NCI-H2081 (cell line): ENCODE measurements around the gene MIPEP.

Experiments
- DNase-seq, 2 experiments: peaks; one replicate each; lab custom pipeline; 2025; lab: John Stamatoyannopoulos, UW

MIPEP gene

DNA sequence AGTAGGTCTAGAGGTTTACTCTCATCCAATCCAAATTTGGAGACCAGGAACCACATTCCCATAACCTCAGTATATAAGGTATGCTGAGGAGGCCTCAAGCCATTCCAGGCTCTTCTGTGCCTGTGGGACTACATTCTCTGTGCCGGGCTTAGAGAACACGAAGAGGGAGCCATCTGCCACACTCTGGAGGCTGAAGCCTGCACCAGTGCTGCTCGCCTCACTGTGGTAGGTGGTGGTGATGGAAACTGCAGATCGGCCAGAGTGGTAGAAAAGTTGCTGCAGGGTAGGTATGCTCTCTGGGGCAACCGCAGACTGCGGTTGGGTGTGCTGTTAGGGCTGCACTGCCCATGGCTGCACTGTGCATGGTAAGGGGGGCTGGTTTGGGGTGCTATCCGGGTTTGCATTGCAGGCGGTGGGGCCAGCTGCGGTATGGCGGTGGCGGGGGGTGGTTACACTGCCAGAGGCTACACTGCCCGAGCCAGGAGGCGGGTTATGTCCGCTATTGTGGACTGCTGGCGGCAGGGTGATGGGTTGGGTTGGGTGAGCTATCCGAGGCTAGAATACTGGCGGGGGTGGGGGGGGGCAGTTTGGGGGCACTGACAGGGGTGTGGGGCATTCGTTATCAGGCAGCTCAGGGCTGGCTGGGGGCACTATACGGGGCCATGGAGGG is 174.0 kb downstream of the MIPEP start:
- DNase-seq: no peak

DNA sequence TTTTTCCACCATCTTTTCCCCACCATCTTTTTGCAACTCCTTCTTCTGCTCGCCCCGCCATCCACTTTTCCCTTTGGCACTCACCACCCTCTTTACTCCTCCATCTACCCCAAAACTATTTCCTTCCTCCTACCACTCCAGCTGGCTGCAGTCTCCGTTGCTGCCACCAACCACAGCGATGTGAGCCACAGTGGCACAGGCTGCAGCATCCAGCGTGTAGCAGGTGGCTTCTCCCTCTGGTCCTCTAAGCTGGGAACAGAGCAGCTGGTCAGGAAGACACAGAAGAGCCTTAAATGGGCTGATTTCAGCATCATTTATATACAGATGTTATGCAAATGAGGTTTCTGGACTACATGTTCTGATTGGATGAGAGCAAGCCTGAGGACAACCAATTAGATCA is 174.5 kb downstream of the MIPEP start:
- DNase-seq: no peak

DNA sequence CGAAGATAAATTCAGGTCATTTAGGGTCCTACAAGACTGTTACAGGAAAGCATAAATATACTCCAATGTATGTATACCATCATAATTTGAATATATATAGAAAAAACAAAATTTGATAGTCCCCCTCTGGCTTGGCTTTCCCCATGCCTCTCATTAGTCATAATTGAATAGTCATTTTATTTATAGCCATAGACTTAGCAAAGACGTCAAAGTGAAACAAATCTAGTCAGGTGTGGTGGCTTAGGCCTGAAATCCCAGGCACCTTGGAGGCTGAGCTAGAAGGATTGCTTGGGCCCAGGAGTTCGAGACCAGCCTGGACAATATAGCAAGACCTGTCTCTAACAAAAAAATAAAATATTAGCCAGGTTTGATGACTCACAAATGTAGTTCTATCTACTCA is 177.8 kb downstream of the MIPEP start:
- DNase-seq: no peak

DNA sequence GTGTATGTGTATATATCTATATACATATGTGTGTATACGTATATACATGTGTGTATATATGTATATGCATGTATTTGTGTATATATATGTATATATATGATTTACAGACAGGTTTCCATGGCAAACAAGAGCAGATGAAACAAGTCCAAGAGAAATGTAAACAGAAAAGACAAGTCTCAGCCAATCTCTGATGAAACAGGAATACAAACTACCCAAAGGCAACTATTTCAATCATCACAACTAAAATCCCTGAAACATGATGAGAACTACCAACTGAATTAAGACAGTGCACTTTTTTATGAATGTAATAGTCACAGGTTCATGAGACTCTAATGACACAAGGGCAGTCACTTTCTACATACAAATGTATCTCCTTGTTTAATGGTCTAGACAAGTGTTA is 178.8 kb downstream of the MIPEP start:
- DNase-seq: no peak

DNA sequence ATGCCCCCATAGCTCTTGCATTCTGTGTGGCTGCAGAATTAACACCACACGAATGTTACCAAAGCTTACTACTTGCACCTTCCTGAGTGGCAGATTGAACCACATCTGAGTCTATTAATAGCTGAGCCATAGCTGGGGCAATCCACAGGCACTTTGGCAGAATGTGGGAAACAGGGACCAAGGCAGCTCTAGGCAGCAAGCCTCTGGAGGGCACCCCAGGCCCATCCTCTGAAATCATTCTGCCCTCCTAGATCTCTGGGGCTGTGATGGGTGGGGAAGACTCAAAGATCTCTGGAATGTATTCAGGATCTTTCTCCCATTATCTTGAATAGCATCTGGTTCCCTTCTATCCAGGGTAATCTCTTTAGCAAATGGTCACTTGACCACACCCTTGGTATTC is 179.7 kb downstream of the MIPEP start:
- DNase-seq: no peak

DNA sequence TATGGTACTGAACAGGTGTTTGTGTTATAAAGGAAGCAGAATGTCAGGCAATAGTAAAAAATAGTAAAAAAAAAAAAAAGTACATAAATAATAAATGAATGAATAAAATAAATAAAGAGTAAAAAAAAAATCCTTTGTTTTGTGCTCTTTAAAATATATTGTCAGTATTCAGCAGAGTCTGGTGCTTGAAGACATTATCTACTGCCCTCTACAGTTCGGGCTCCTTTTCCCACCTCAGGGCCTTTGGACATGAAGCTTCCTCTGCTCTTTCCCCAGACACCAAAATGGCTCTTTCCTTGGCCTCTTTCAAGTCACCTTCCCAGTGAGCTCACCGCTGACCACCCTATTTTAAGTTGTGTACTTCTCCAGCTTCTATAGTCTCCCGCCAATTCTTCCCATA is 181.5 kb downstream of the MIPEP start:
- peak in 1 of 2 experiments; percentile 4 for DNase-seq

DNA sequence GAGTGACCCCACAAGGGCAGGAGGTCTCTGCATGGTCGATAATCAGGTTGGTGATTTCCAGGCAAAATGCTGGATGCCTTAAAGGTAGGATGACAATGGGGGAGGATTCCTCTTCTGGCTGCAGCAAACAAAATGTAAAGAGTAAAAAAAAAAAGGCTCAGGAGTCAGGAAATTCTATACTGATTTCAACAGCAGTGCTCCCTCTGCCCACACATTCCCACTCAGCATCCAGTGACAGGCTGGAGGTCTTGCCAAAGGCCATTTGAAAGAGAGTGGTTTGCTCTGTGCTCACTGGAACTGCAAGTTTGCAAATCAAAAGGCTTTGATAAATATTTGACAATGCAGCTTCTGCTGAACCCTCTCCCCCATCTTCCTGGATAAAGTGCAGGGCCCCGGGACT is 183.6 kb downstream of the MIPEP start:
- no peak for DNase-seq

DNA sequence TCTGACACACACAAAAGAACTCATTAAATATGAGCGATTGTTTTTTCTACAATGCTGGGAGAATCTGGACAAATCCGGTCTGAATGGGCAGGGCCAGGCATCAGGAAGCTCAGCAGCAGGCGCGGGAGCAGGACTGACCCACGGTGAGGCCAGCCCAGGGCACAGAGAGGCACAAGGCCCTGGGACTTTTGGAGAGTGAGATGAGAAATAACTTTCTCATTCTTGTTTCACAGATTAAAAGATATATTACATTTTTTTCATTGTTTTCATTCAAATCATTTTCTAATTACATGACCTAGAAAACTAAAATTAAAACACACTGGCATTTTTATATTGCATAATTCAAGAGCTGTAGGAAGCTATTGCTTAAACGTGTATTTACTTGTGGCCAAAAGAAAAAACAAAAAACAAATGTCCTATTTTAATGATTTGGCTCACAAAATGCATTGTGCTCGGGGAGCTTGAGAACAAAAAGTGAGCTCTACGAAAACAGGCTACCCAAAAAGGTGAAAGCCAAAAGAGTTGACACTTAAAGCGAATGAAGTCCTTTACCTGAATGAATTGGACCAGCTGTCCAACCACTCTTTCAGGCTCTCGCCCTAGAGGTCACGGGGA is 185.8 kb downstream of the MIPEP start:
- no peak for DNase-seq

DNA sequence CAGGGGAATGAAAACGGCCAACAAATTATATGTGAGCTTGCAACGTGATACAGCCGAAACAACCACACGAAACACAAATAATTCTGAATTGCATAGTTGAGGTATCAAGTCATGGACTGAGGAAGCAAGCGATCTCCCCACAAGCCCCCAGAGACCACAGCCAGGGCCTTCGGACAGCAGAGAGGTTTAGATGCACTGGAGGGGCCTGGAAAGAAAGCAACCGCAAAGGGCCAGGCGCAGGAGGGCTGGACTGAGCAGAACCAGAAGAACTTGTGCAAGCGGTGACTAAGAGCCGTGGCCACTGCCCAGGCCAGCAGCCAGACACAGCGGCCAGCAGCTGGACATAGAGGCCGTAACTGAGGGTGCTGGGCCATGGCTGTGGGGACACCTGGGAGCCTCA is 187.6 kb downstream of the MIPEP start:
- no peak for DNase-seq

DNA sequence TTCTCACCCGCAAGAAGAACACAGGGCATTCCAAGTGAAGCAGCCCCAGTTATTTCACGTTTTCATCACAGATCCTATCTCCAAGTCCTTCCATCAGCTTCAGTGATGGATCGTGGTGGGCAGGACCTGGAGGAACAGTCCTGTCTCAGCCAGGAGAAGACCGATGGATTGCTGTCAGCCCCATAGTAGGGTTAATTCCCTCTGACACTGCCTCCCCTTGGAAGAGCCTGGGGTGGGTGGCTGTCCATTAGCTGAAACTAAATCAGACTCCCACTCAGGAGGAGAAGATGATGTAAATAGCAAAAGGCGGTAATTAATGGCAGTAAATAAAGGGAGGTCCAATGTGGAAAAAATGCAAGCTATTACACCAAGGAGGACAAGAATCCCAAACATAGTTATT is 188.0 kb downstream of the MIPEP start:
- no peak for DNase-seq

DNA sequence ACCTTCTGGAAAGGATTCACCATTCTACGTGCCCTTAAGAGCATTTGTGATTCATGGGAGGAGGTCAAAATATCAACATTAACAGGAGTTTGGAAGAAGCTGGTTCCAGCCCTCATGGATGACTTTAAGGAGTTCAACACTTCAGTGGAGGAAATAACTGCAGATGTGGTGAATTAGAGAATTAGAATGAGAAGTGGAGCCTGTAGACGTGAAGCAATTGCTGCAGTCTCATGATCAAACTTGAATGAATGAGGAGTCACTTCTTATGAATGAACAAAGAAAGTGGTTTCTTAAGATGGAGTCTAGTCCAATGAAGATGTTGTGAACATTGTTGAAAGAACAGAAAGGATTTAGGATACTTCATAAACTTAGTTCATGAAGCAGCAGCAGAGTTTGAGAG is 189.9 kb downstream of the MIPEP start:
- no peak for DNase-seq

DNA sequence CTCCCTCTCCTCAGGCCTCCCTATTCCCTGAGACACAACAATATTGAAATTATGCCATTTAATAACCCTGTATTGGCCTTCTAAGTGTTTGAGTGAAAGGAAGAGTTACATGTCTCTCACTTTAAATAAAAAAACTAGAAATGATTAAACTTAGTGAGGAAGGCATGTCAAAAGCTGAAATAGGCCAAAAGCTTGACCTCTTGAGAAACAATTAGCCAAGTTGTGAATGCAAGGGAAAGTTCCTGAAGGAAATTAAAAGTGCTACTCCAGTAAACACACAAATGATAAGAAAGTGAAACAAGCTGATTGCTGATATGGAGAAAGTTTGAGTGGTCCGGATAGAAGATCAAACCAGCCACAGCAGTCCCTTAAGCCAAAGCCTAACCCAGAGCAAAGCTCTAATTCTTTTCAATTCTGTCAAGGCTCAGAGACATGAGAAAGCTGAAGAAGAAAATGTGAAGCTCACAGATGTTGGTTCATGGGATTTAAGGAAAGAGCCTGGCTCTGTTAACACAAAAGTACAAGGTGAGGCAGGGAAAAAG is 191.4 kb downstream of the MIPEP start:
- no peak for DNase-seq

DNA sequence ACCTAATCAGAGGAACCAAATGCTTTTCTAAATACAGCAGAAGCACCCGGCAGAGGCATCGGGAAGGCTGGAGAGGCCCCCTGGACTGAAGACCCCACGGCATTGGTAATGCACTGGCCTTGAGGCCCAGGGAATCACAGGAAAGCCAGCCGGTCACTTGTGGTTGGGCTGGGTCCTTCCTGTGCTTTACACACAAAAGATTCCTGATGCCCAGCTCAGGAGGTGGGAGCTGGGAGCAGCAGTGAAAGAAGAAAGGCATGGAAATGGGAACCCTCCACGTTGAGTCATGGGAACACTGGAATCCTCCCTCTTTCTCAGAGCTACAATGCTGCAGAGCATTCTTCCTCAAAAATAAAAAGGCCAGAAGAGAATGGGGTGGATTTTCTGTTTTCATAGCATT is 192.6 kb downstream of the MIPEP start:
- DNase-seq: no peak

DNA sequence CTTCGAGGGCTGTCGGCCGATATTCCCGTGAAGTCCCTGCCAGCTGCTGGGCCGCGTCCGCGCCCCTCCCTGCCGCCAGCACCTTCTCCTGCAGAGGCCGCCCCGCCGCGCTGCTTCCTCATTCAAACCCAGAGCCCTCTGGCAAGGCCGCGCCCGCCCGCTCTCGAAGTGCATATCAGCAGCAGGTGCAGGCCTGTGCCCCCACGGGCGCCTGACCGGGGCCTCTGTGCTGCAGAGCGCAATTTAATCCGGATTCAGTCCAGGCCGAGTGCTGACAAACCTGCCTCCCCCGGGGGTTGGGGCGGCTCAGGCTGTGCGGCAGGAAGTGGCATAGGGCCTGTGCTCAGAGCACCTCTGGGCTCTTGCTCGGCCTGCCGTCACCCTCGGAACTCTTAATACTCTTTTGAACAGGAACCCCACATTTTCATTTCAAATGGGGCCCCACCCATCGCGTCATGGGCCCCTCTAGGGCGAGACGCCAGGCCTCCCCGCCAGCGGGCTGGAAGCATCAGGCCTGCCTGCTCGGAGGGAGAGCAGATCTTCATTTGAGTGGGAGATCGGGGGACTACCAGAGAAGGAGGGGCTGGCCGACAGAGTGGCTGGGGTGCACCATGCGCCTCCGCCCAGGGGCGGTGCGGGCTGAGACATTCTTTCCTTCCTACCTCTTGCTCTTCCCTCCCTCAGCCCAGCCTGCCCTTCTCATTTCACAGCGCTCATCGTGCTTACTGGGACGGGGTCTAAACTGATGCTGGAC is 193.3 kb downstream of the MIPEP start:
- no peak for DNase-seq

DNA sequence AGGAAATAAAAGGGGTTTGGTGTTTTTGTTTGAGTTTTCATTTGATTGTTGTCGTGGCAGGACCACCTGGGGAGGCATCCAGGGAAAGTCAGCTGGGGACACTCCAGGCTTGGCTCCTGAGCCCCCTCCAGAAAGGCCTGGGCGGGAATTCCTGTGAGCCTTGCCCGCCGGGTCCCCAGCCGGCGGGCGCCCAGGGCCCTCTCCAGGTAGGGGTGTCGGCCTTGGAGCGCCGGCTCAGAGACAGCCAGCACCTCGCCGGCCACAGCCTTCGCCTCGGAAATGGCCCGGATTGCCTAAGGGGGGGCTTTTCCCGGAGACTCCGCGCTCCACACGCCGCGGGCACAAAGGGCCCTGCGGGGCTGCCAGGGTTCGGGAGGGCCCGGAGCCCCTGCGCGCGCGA is 194.0 kb downstream of the MIPEP start:
- DNase-seq: no peak

DNA sequence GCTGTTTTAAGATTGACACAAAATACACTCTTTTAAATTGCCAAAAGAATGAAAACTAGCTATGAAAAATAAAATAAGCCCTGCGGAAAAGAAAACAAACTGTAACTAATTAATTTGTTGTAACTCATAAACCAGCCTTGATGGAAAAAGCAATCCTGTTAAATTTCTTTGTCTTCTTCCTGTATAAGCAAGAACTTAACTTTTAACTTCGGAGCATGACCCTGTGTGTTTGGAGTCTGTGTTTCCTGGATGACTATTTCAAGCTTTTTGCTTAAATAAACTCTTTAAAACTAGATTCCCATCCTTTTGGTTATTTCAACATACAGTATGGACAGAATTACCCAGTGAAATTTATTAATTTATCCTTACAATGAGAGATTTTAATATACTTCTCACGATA is 196.4 kb downstream of the MIPEP start:
- DNase-seq: no peak

DNA sequence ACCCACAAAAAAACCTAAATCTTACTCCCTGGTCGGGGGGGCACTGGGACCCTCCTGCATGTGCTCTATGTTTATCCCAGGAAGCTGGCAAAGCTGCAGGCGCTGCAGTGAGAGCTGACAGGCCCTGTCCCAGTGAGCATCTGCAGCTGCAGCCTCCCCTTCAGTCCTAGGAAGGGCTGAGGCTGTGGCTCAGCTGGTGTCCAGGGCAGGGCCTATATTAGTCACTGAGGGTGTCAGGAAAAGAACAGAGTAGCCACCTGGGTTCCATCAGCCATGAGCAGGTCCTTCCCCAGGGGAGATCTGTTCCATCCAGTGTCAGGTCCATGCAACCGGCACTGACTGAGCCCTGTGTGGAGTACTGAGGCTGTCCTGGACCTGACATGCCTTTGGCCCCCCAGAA is 198.5 kb downstream of the MIPEP start:
- DNase-seq: no peak

DNA sequence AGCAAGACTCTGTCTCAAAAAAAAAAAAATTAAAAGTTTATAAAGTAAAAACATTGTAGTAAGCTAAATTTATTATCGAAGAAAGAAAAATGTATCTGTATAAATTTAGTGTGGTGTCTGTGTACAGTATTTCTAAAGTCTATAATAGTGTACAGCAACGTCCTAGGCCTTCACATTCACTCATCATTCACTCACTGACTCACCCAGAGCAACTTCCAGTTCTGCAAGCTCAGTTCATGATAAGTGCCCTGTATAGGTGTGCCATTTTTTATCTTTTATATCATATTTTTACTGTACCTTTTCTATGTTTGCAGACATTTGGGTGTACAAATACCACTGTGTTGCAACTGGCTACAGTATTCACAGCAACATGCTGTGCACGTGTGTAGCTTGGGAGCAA is 200.9 kb downstream of the MIPEP start:
- no peak for DNase-seq

DNA sequence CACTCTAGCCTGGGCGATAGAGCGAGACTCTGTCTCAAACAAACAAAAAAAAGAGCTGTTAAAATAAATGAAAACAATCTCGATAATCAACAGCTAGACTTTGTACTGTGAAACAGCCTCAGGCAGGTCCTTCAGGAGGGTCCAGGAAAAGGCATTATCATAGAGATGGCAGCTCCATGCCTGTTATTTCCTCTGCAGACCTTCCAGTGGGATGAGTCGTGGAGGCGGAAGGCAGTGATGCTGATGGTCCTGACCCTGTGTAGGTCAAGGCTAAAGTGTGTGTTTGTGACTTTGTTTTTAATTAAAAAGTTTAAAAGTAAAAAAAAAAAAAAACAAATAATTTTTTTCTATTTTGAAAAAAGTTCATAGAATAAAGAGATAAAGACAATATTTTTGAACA is 201.6 kb downstream of the MIPEP start:
- DNase-seq: no peak

DNA sequence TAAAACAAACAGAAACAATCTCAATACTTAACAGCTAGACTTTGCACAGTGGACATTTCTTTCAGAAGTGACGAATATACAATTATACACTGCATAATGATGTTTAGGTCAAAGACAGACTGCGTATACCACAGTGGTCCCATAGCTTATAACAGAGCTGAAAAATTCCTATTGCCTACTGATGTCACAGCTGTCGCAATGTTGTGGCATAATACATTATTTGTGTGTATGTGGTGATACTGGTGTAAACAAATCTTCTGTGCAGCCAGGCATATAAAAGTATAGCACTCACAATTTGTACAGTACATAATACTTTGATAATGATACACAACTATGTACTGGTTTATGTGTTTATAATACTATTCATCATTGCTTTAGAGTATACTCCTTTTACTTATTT is 202.3 kb downstream of the MIPEP start:
- DNase-seq: no peak

DNA sequence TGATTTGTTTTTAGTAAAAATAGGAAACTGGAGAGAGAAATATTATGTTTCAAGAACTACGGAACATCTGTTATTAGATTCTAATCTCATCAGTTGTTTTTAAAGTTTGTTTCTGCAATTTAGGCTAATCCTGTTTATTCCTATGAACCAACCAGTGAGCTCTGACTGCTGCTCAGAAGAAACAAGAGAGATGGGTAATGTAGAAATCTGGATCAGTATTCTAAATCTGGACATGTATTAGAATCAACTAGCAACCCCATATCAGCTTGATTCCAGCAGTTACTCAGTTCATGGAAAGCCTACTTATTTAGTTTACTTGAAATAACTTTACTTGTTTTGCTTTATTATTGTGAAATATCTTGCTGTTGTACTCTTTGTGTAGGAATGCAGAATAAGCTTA is 203.8 kb downstream of the MIPEP start:
- DNase-seq: no peak

DNA sequence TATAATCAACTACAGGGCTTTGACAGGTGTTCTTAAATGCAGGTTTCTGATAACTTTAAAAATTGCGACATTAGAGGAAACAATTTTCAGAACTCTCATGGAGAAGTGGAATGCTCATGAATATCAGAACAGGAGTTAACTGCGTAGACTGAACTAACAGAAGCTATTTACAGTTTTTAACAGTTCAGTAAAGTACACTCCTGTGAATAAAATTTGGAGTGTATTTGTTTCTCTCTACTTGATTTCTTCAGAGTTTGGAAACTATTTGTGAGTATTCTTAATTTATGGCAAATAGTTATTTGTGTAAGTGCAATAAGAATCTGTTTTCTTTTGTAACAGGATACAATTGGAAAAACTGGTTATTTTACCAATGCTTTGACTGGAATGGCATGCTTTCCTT is 204.6 kb downstream of the MIPEP start:
- no peak for DNase-seq

DNA sequence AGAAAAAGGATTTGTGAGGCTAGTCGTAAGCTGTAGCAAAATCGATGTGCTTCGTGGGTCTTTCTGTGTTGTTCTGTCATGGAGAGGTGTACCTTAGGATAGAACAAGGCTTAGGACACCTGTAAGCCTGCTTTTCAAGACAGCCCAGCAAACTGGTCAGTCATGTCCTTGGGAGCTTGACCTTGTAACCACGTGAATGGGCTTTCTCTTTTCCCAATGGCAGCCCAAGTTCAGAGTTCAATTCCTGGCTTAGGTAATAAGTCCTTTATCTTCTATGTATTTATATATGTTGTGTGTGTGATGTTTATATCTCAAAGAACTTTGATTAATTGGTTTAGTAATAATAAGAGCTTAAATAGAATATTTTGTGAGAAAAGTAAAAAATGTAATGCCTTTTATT is 206.1 kb downstream of the MIPEP start:
- no peak for DNase-seq
